T-helper 22 cell (primary cell): ENCODE data around the gene SKAP1.

Source experiments
- DNase-seq: peaks from one replicate; pipeline ENCODE4 v3.0.0-alpha.2; 2020; ENCODE audit warnings: low read depth

Gene SKAP1

DNA sequence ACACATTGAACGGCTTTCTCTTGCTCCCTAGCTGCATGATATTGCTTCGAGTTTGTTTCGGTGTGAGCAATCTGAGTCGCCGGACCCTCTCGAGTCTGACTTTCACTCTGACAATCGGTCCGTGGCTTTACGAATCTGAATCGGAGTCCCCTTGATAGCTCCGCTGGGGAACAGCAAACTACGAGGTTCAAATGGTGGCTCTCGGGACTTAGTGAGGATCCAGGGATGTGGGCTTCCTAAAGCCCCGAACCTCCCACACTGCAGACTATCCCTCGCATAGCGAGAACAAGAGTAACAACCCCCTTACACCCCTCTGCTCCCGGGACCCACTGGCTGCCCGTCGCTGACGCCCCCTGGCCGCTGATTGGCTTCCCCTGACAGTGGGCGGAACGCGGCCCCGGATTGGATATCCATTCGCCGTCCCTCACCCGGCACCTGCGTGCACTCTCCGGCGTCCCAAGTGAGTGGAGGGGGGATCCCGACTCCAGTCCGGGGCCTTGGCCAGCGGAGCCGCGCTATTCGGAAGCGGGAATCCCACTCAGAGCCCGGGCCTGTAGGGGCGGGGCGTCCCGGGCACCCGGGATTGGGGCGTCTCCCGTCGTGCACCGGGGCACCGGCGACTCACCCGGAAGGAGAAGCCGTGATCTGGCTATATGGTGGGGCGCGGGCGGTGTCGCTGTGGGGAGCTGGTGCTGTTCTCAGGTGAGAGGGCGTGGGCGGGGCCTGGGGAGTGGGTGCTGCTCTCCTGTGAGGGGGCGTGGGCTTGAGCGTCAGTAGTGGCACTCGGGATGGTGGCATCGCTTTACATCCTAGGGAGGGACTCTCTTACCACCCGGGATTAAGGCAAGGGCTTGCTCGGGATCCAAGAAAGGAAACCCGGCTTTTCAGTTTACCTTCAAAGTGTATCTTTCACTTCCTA is 322.6 kb downstream of the SKAP1 start, which contains the start of gene SNX11:
SNX11 (plus strand) TSS at position 630 of the 919 bp plus-strand sequence. CDS start 4,278 bp downstream, outside the sequence.
- peak; percentile 98 for DNase-seq

GRCh38 chr17:48106802-48107136 is 323.2 kb downstream of the SKAP1 start:
- DNase-seq = no peak

DNA sequence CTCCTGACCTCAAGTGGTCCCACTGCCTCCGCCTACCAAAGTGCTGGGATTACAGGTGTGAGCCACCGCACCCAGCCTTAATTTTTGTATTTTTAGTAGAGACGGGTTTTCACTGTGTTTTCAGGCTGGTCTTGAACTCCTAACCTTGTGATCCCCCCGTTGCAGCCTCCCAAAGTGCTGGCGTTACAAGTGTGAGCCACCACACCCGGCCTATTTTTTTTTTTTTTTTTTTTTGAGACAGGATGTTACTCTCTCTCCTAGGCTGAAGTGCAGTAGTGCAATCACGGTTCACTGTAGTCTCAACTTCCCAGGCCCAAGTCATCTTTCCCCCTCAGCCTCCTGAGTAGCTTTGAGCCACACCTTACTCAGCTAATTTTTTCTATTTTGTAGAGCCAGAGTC is 325.6 kb downstream of the SKAP1 start:
- DNase-seq = no peak

DNA sequence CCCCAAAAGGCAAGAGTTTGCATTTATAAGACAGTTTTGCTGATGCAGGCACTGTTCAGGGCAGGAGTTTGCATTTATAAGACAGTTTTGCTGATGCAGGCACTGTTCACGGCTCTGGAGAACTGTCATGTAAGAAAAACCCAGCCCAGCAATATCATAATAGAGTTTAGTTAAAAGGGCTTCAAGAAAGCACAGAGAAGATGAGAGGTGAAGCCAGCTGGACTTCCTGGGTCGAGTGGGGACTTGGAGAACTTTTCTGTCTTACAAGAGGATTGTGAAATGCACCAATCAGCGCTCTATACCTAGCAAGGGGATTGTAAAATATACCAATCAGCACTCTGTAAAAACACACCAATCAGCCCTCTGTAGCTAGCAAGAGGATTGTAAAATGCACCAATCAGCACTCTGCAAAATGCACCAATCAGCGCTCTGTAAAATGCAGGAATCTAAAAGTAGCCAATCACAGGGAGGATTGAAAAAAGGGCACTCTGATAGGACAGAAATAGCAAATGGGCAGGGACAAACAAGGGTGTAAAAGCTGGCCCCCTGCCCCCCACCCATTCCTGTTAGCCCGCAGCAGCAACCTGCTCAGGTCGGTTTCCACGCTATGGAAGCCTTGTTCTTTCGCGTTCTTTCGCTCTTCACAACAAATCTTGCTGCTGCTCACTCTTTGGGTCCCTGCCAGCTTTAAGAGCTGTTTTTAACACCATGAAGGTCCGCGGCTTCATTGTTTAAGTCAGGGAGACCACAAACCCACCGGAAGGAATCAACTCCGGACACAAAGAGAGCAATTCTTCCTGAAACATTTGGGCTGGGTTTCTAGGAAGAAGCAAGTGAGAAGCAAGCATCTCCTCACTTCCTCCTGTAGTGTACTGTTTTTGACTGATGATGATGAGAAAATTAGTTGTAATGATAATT is 327.0 kb downstream of the SKAP1 start:
- DNase-seq = no peak

DNA sequence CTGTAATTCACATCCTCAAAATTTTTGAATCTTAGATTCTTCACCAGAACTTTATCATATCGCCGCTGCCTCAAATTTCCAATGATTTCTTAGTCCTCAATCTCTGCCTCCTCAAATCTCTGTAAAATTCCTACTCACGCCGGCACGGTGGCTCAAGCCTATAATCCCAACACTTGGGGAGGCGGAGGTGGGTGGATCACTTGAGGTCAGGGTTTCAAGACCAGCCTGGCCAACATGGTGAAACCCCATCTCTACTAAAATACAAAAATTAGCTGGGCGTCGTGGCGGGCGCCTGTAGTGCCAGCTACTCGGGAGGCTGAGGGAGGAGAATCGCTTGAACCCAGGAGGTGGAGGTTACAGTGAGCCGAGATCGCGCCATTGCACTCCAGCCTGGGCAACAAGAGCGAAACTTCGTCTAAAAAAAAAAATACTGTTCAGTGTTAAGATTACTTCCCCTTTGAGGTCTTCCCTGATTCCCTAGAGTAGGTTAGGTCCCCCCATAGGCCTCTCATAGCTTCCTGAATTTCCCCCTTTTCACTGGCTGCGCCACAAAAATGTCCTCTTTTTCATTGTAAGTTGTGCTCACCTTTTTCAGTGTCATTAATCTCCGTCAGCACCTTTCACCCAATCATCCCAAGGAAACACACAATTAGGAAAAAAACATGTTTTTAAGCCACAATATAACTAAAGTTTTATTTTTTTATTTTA is 327.8 kb downstream of the SKAP1 start:
- DNase-seq = no peak

DNA sequence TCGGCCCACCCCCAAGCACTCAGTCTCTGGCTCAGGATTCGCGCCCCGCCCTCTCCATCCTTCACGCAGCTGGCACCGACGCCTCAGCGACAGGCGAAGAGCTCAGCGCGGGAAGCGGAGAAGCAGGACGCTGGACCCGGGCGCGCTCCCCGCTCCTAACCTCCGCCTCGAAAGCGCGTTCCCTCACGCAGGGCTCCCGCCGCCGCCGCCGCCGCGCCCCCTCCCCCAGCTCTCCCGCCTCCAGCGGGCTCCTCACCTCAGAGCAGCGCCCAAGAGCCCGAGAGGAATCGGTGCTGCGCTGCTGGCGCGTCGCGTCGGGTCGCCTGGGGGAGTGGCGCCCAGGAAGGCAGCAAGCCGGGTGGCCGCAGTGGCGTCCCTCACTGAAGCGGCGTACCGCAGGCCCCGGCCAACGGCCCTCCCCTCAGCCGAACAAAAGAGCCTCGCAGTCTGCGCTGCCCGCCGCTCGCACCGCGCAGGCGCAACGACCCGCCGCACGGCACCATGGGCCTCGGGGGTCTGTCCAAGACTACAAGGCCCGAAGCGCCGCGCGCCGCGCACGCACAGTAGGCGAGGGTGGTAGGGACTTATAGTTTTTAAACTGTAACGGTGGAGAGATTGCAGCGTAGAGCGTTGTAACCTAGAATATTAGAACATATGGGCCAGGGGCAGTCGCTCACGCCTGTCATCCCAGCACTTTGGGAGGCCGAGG is 328.8 kb downstream of the SKAP1 start, which contains the start of gene CBX1:
CBX1 (minus strand) TSS at position 467 of the 709 bp plus-strand sequence. CDS start 24,474 bp downstream, outside the sequence.
- DNase-seq = peak; percentile 90

DNA sequence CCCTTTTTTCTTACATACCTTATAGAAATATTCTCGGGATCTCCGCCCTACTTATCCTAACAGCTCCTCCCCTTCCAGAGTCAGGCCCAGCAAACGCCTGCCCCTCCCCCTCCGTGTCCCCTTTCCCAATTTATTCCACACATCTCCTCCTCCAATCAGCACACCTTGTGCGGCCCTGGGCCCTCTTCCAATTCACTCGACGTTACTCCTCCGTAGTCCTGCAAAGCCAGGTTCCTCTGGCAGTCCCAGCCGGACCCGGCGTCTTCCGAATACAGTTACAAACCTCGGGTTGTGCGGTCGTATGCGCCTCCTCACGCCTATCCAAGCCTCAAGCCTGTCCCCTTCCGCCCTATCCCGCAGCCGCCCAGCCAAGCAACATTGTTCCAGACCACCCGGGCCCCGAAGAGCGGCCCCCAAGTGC is 329.4 kb downstream of the SKAP1 start:
- no peak for DNase-seq

DNA sequence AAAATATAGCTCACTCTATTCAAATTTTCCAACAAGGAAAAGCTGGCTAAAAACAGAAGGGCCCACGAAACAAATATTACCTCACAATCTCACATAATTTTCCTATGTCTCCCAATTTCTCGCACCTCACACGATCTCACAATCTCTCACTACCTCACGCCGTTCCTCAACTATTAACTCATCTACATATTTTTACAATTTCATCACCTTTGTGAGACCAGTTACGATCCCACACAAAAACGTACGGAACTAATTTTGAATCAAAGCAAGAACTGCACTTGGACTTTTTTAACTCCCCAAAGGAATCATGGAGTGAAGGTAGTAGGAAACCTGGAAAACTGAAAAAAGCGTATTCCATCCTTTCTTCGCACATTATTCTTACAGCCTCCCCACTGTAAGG is 329.9 kb downstream of the SKAP1 start:
- no peak for DNase-seq

DNA sequence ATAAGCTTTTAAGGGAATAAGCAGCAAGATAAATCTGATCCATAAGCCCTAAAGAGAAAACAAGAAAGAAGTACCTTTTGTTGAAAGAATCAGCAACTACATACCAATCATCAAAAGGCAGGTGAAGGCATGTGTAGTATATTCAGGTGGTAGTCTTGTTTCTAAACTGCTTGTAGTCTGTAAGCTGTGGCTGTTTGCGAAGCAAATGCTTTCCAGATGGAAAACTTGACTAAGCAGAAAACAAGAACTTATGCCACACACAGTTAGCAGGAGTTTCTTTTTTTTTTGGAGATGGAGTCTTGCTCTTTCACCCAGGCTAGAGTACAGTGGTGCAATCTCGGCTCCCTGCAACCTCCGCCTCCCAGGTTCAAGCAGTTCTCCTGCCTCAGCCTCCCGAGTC is 334.4 kb downstream of the SKAP1 start:
- no peak for DNase-seq

DNA sequence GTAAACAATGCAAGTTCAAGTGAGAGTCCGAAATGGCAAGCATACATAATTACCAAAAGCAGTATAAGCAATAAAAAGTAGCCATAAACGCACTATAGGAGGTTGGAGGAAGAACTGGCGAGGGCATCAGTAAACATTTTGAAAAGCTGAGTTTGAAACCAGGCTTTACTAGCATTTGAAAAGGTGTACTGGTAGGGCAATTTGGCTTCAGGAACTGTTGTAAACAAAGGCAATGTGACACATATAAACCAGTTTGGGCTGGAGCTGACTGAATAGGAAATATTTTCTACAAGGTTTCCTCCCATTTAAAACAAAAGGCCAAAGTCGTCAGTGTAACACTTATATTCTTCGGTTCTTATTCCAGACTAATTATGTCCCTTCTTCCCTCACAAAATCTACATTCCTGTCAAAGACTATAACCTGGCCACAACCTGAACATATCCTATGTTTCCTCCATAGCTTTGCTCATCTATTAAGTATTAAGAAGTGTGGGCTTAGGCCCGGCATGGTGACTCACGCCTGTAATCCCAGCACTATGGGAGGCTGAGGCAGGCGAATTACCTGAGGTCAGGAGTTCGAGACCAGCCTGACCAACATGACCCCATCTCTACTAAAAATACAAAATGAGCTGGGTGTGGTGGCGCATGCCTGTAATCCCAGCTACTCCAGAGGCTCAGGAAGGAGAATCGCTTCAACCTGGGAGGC is 336.5 kb downstream of the SKAP1 start:
- no peak for DNase-seq

GRCh38 chr17:48084932-48085331 is 345.1 kb downstream of the SKAP1 start:
- DNase-seq = no peak
